Measurements from ENCODE around the gene SNX10.

- TF ChIP-seq CTCF (IDR thresholded peaks at IDR 0.05): no peak
- TF ChIP-seq POLR2A (IDR thresholded peaks at IDR 0.05): no peak
Observed at GRCh38 chr7:26368542-26368941, 76.9 kb downstream of the SNX10 start.
